Measurements from ENCODE around the gene TNFSF11. TPM values are rescaled to one million over a fixed set of nuclear protein-coding genes. Genes with fewer than 3 reads are reported as not detected.

The TNFSF11 gene
- total and polyA plus RNA-seq, 2 experiments from 2014 or later = not detected

GRCh38 chr13:42612021-42612765, 38.2 kb downstream of the TNFSF11 start:
- no peak overlapping the region for H3K27ac ChIP-seq
- H3K27me3 ChIP-seq = no peaks in the 10 kb centered on the region
- no peak for DNase-seq (ENCODE audit: low read depth in 1 of 2, low spot score in 1 of 2)
- no peaks in the 10 kb centered on the region for H3K4me1 ChIP-seq (ENCODE audit: low read depth)
- TF ChIP-seq, protein P1, sequence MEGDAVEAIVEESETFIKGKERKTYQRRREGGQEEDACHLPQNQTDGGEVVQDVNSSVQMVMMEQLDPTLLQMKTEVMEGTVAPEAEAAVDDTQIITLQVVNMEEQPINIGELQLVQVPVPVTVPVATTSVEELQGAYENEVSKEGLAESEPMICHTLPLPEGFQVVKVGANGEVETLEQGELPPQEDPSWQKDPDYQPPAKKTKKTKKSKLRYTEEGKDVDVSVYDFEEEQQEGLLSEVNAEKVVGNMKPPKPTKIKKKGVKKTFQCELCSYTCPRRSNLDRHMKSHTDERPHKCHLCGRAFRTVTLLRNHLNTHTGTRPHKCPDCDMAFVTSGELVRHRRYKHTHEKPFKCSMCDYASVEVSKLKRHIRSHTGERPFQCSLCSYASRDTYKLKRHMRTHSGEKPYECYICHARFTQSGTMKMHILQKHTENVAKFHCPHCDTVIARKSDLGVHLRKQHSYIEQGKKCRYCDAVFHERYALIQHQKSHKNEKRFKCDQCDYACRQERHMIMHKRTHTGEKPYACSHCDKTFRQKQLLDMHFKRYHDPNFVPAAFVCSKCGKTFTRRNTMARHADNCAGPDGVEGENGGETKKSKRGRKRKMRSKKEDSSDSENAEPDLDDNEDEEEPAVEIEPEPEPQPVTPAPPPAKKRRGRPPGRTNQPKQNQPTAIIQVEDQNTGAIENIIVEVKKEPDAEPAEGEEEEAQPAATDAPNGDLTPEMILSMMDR (IDR thresholded peaks at IDR 0.05; ENCODE audit: low read depth, low read length) = no peak
- no peaks in the 10 kb centered on the region for H3K9me3 ChIP-seq (ENCODE audit: low read depth)
- no peaks in the 10 kb centered on the region for H3K36me3 ChIP-seq
- no peak overlapping the region for H3K4me3 ChIP-seq

DNA sequence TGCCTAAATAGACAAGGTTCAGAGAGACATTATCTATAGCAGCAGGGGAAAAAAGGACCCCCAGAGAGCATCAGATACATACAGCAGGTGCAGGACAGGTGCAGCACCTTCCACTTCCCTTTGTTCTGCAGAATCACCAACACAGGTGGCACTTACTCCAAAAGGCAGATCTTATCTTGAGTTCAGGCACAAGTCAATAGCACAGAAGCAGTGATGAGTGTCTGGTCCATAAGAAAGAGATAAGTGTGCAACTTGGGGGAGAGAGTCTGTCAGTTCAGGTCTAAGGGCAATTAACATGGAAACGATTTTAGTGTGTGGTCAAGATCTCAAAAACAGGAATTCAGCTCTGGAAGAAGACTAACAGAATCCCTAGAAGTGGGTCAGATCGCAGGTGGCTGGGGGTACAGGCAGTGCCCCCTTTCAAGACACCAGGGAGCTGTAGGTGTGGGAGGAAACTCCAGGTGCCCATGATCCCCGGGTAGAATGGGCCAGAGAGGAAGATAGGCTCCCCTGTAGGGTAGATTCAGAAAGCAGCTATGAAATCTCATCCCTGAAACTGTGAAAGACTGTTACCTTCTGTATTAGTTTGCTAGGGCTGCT, 40.6 kb downstream of the TNFSF11 start:
- TF ChIP-seq, protein P1 (IDR thresholded peaks at IDR 0.05; ENCODE audit: low read depth, low read length) = no peak
- Histone ChIP-seq H3K27ac (no peak overlapping the region), H3K4me1 (ENCODE audit: low read depth) (no peaks in the 10 kb centered on the region), H3K9me3 (ENCODE audit: low read depth) (no peaks in the 10 kb centered on the region), H3K27me3 (no peaks in the 10 kb centered on the region), H3K4me3 (no peak overlapping the region), H3K36me3 (no peaks in the 10 kb centered on the region)
- no peak for DNase-seq (ENCODE audit: low read depth in 1 of 2, low spot score in 1 of 2)

- H3K9me3 ChIP-seq (ENCODE audit: low read depth) = no peaks in the 10 kb centered on the region
- no peaks in the 10 kb centered on the region for H3K4me1 ChIP-seq (ENCODE audit: low read depth)
- H3K36me3 ChIP-seq = no peaks in the 10 kb centered on the region
- TF ChIP-seq, protein P1 (IDR thresholded peaks at IDR 0.05; ENCODE audit: low read depth, low read length) = no peak
- no peaks in the 10 kb centered on the region for H3K27me3 ChIP-seq
- H3K27ac ChIP-seq = no peak overlapping the region
- no peak overlapping the region for H3K4me3 ChIP-seq
- DNase-seq (ENCODE audit: low read depth in 1 of 2, low spot score in 1 of 2) = no peak
Measured at GRCh38 chr13:42615691-42616090, 41.7 kb downstream of the TNFSF11 start.

DNA sequence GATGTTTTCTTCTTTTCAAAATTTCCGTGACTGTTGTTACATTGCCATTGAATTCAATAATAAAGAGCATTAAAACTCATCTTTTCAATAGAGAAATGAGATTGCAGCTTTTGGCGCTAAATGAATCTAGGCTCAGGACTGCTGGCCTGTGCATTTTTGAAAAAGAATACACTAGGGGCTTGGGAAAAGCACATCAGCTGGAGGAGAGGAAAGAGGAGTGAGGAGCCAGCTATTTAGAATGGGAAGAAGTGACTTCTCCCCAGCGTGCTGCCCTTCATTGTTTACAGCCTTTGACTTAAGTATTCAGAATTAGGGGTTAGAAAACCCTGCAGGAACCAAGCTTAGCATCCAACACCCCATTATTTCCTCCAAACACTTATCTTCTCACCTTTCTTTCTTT, 43.3 kb downstream of the TNFSF11 start:
- TF ChIP-seq, protein P1 (IDR thresholded peaks at IDR 0.05; ENCODE audit: low read depth, low read length) = no peak
- Histone ChIP-seq H3K27ac (no peak overlapping the region), H3K9me3 (ENCODE audit: low read depth) (no peaks in the 10 kb centered on the region), H3K4me3 (no peak overlapping the region), H3K27me3 (no peaks in the 10 kb centered on the region), H3K36me3 (no peaks in the 10 kb centered on the region), H3K4me1 (ENCODE audit: low read depth) (no peaks in the 10 kb centered on the region)
- DNase-seq (ENCODE audit: low read depth in 1 of 2, low spot score in 1 of 2) = no peak

GRCh38 chr13:42623916-42624315, 50.0 kb downstream of the TNFSF11 start:
- H3K27me3 ChIP-seq = no peaks in the 10 kb centered on the region
- H3K27ac ChIP-seq = no peak overlapping the region
- TF ChIP-seq, protein P1 (IDR thresholded peaks at IDR 0.05; ENCODE audit: low read depth, low read length) = no peak
- H3K9me3 ChIP-seq (ENCODE audit: low read depth) = no peaks in the 10 kb centered on the region
- H3K36me3 ChIP-seq = no peaks in the 10 kb centered on the region
- H3K4me3 ChIP-seq = no peak overlapping the region
- DNase-seq (ENCODE audit: low read depth in 1 of 2, low spot score in 1 of 2) = no peak
- no peaks in the 10 kb centered on the region for H3K4me1 ChIP-seq (ENCODE audit: low read depth)
